Hepatocyte (in vitro differentiated cells): ENCODE results near the gene ATP8B4. TPM values are rescaled to one million over a fixed set of nuclear protein-coding genes. Genes with fewer than 3 reads are reported as not detected.

Experiments
- DNase-seq: peaks from one replicate; pipeline ENCODE4 v3.0.0-alpha.2; 2016; ENCODE audit warnings: low spot score
- H2AFZ ChIP-seq: fragments of 200-600 bp; sonication (generic); 2 replicates; pipeline ENCODE4 v1.6.0; 2016; ENCODE audit warnings: antibody characterized with exemption, mild to moderate bottlenecking
- H3K27ac ChIP-seq: fragments of 200-600 bp; sonication (generic); 2 replicates; pipeline ENCODE4 v1.5.1; 2016; ENCODE audit warnings: mild to moderate bottlenecking
- H3K27me3 ChIP-seq: fragments of 200-600 bp; sonication (generic); 2 replicates; pipeline ENCODE4 v1.6.1; 2016
- H3K36me3 ChIP-seq: fragments of 200-600 bp; sonication (generic); replicated peaks from 2 replicates; pipeline ENCODE4 v1.5.1; 2016; ENCODE audit warnings: low read depth; ENCODE audit not compliant: insufficient read depth
- H3K4me1 ChIP-seq: fragments of 200-600 bp; sonication (generic); 2 replicates; pipeline ENCODE4 v1.5.1; 2016; ENCODE audit warnings: mild to moderate bottlenecking, moderate library complexity; ENCODE audit not compliant: insufficient read depth
- H3K4me2 ChIP-seq: fragments of 200-600 bp; sonication (generic); 2 replicates; pipeline ENCODE4 v1.6.0; 2016
- H3K4me3 ChIP-seq: fragments of 200-600 bp; sonication (generic); 2 replicates; pipeline ENCODE4 v1.5.1; 2016; ENCODE audit warnings: mild to moderate bottlenecking
- H3K79me2 ChIP-seq: fragments of 200-600 bp; sonication (generic); 2 replicates; pipeline ENCODE4 v1.6.0; 2017; ENCODE audit warnings: mild to moderate bottlenecking
- H3K9me2 ChIP-seq: fragments of 200-600 bp; sonication (generic); replicated peaks from 2 replicates; pipeline ENCODE4 v1.6.0; 2017; ENCODE audit warnings: mild to moderate bottlenecking; ENCODE audit not compliant: insufficient read depth
- H3K9me3 ChIP-seq: fragments of 200-600 bp; sonication (generic); 2 replicates; pipeline ENCODE4 v1.5.1; 2016; ENCODE audit warnings: low read depth, mild to moderate bottlenecking
- H4K20me1 ChIP-seq: fragments of 200-600 bp; sonication (generic); 2 replicates; pipeline ENCODE4 v1.6.0; 2016; ENCODE audit warnings: mild to moderate bottlenecking; ENCODE audit not compliant: insufficient read depth, poor library complexity, severe bottlenecking
- EZH2 ChIP-seq: fragments of 200-600 bp; sonication (generic); IDR thresholded peaks from 2 replicates; pipeline ENCODE4 v1.6.1; 2016; ENCODE audit warnings: antibody characterized with exemption, mild to moderate bottlenecking, borderline replicate concordance
- EZH2phosphoT487 ChIP-seq: fragments of 200-600 bp; sonication (generic); IDR thresholded peaks from one replicate; pipeline ENCODE4 v1.6.1; 2018; ENCODE audit warnings: antibody characterized with exemption, mild to moderate bottlenecking, low read depth, moderate library complexity; ENCODE audit not compliant: unreplicated experiment, severe bottlenecking
- WGBS: methylation state at CpG from one replicate; pipeline ENCODE4 v1.1.6; 2016; ENCODE audit warnings: low lambda C conversion rate; ENCODE audit errors: missing lambda C conversion rate; 5-methylcytosine and 5-hydroxymethylcytosine counted together
- polyA plus RNA-seq: library from polyadenylated mRNA; unstranded; fragments of >200 nt; fragmentation: Nextera tagmentation; extraction: Ambion mirVana; gene quantifications from 2 replicates; pipeline ENCODE4 v1.2.1, GENCODE V29; 2016
- total RNA-seq: library from RNA; depleted of rRNA; stranded (reverse); fragments of >200 nt; gene quantifications from 2 replicates; pipeline ENCODE4 v1.2.3, GENCODE V29; 2014
- TF ChIP-seq, protein P1 (sequence below): fragments of 200-600 bp; sonication (generic); IDR thresholded peaks from 2 replicates; pipeline ENCODE4 v1.5.1; 2016; ENCODE audit warnings: antibody characterized with exemption, mild to moderate bottlenecking; ENCODE audit not compliant: poor library complexity

ATP8B4 gene
- total and polyA plus RNA-seq, 2 experiments from 2014 or later: 1.3 to 9.5 TPM

DNA sequence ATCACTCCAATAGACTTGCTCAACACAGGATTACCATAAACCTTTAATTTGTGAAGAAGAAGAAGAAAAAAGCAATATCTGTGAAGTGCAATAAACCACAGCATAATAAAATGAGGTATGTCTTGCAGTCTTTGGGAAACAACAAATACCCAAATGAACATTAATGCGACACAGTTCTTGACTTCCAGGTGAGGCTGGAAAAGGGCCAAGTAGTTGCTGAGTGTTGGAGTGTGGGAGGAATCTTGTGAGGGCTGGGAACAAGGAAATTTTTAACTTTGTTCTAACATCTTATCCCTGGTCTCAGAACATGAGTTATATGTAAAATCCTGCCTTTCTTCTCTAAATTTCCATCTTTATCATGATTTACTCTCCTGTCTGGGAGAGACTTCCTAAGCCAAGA lies 291.7 kb downstream of the ATP8B4 start:
- Histone ChIP-seq H2AFZ (no peak overlapping the region), H3K36me3 (no peaks in the 10 kb centered on the region), H3K27me3 (no peaks in the 10 kb centered on the region), H3K9me2 (no peaks in the 10 kb centered on the region), H3K4me2 (no peak overlapping the region), H3K27ac (no peak overlapping the region), H3K4me3 (no peak overlapping the region), H3K4me1 (no peaks in the 10 kb centered on the region), H3K9me3 (no peaks in the 10 kb centered on the region), H4K20me1 (no peaks in the 10 kb centered on the region), H3K79me2 (no peaks in the 10 kb centered on the region)
- WGBS: 88% methylated on average over 1 of the region's 1 CpG
- no peak for DNase-seq
- TF ChIP-seq EZH2phosphoT487: no peak

DNA sequence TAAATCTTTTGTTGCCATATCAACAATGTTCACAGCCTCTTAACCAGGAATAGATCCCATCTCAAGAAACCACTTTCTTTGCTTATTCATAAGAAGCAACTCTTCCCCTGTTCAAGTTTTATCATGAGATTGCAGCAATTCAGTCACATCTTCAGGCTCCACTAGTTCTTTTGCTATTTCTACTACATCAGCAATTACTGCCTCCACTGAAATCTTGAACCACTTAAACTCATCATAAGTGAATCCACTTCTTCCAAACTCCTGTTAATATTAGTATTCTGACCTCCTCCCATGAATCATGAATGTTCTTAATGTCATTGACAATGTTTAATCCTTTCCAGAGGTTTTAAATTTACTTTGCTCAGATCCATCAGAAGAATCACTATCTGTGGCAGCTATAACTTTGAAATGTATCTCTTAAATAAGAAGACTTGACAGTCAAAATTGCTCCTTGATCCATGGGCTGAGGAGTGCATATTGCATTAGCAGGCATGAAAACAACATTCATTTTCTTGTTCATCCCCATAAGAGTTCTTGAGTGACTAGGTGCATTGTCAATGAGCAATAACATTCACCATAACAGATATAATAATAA lies 292.3 kb downstream of the ATP8B4 start:
- Histone ChIP-seq H3K4me2 (no peak overlapping the region), H3K36me3 (no peaks in the 10 kb centered on the region), H3K4me3 (no peak overlapping the region), H2AFZ (no peak overlapping the region), H4K20me1 (no peaks in the 10 kb centered on the region), H3K9me2 (no peaks in the 10 kb centered on the region), H3K4me1 (no peaks in the 10 kb centered on the region), H3K27ac (no peak overlapping the region), H3K27me3 (no peaks in the 10 kb centered on the region), H3K79me2 (no peaks in the 10 kb centered on the region), H3K9me3 (no peaks in the 10 kb centered on the region)
- no peak for DNase-seq
- TF ChIP-seq, protein P1, sequence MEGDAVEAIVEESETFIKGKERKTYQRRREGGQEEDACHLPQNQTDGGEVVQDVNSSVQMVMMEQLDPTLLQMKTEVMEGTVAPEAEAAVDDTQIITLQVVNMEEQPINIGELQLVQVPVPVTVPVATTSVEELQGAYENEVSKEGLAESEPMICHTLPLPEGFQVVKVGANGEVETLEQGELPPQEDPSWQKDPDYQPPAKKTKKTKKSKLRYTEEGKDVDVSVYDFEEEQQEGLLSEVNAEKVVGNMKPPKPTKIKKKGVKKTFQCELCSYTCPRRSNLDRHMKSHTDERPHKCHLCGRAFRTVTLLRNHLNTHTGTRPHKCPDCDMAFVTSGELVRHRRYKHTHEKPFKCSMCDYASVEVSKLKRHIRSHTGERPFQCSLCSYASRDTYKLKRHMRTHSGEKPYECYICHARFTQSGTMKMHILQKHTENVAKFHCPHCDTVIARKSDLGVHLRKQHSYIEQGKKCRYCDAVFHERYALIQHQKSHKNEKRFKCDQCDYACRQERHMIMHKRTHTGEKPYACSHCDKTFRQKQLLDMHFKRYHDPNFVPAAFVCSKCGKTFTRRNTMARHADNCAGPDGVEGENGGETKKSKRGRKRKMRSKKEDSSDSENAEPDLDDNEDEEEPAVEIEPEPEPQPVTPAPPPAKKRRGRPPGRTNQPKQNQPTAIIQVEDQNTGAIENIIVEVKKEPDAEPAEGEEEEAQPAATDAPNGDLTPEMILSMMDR: no peak
- TF ChIP-seq EZH2phosphoT487 (no peak), EZH2 (no peak)

DNA sequence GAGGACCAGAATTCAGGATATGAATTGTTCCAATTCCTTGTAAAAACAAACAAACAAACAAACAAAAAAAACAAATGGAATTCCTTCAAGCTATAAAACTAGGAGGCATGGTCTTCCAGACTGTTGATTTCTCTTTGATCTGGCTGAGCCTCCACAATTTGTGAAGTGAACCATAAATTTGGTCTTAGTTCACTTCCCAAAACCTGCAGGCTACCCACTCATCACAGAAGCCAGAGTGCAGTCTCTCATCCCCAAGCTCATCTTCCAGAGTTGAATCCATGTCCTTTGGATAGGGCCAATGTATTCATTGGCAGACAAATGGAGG lies 294.3 kb downstream of the ATP8B4 start:
- H4K20me1 ChIP-seq: no peaks in the 10 kb centered on the region
- H2AFZ ChIP-seq: no peak overlapping the region
- no peaks in the 10 kb centered on the region for H3K9me3 ChIP-seq
- DNase-seq: no peak
- no peaks in the 10 kb centered on the region for H3K27me3 ChIP-seq
- no peak overlapping the region for H3K27ac ChIP-seq
- no peak overlapping the region for H3K4me3 ChIP-seq
- H3K9me2 ChIP-seq: no peaks in the 10 kb centered on the region
- H3K79me2 ChIP-seq: no peaks in the 10 kb centered on the region
- H3K4me1 ChIP-seq: no peaks in the 10 kb centered on the region
- TF ChIP-seq, protein P1: no peak
- no peak for TF ChIP-seq EZH2phosphoT487
- TF ChIP-seq EZH2: no peak
- no peak overlapping the region for H3K4me2 ChIP-seq
- H3K36me3 ChIP-seq: no peaks in the 10 kb centered on the region

DNA sequence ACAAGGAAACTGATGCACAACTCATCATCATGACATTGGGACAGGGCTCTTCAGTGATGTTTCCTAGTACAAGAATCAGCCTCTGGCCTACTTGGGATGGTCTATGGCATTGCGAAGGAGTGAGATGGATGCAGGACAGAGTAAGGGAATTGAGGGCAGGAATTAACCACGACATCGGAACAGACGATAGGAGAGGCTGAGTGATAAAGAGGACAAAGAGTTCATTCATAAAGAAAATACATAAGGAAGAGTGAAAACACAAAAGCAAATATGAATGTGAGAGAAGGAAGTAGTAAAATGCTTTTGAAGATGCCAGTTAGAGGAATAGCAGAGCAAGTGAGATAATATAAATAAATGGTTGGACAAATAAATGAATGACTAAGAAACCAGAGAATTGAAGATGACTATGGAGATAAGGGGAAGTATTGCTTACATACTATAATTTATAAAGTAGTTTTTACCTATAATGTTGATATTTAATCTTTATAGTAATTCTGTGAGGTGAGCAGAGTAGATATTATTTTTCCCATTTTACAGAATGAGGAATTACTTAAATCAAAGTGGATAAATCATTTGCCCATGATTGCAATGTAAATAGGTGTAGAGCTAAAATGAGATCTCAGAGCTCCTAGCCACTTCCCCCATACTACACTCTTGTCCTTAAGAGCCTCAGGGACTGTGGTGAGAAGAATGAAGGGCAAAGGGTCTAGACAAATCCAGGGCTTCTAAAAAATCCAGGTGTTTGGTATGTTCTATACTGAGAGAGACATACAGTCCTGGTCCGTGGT lies 294.9 kb downstream of the ATP8B4 start:
- H2AFZ ChIP-seq: no peak overlapping the region
- no peaks in the 10 kb centered on the region for H3K36me3 ChIP-seq
- TF ChIP-seq EZH2phosphoT487: no peak
- TF ChIP-seq, protein P1: no peak
- TF ChIP-seq EZH2: no peak
- no peak for DNase-seq
- H3K4me3 ChIP-seq: no peak overlapping the region
- H3K79me2 ChIP-seq: no peaks in the 10 kb centered on the region
- no peak overlapping the region for H3K4me2 ChIP-seq
- H3K9me3 ChIP-seq: no peaks in the 10 kb centered on the region
- no peaks in the 10 kb centered on the region for H3K4me1 ChIP-seq
- WGBS: 80% methylated on average over 5 of the region's 5 CpGs
- H3K27ac ChIP-seq: no peak overlapping the region
- H3K9me2 ChIP-seq: no peaks in the 10 kb centered on the region
- no peaks in the 10 kb centered on the region for H4K20me1 ChIP-seq
- H3K27me3 ChIP-seq: no peaks in the 10 kb centered on the region
